Gastroesophageal sphincter (tissue), 3 donors: ENCODE data around the gene SAMD14.

Experiments
- CTCF ChIP-seq, 4 experiments: fragments of 200-600 bp in 2 of 4; fragments of 450-650 bp in 2 of 4; sonication (generic) in 1 of 4; IDR thresholded peaks; one replicate each; pipeline ENCODE4 v1.5.1; 2017 to 2019; ENCODE audit warnings: antibody characterized with exemption in 4 of 4, mild to moderate bottlenecking in 2 of 4, moderate library complexity in 2 of 4
- POLR2A ChIP-seq, 2 donors: fragments of 450-650 bp; IDR thresholded peaks; one replicate each; pipeline ENCODE4 v1.6.1; 2017; ENCODE audit warnings: antibody characterized with exemption in 2 of 2, mild to moderate bottlenecking in 2 of 2, moderate library complexity in 1 of 2
- POLR2AphosphoS5 ChIP-seq: sonication (generic); formaldehyde crosslinking; IDR thresholded peaks from one replicate; pipeline ENCODE4 v1.6.1; 2017; ENCODE audit warnings: antibody characterized with exemption

GRCh38 chr17:50145532-50146229, 15.7 kb upstream of the SAMD14 start:
- TF ChIP-seq CTCF (IDR thresholded peaks at IDR 0.05), result no peak
- TF ChIP-seq POLR2A (IDR thresholded peaks at IDR 0.05), result no peak
- no peak for TF ChIP-seq POLR2AphosphoS5
